Subcutaneous adipose tissue (tissue), 4 donors: ENCODE data around the gene CXXC5. TPM values are rescaled to one million over a fixed set of nuclear protein-coding genes. Genes with fewer than 3 reads are reported as not detected.

Experiments
- total RNA-seq, 4 donors: library from RNA; depleted of rRNA; stranded (reverse); fragments of >200 nt; gene quantifications; one replicate each; pipeline ENCODE4 v1.1.0, GENCODE V29; 2016
- TF ChIP-seq, protein P1 (sequence below): fragments of 450-650 bp; IDR thresholded peaks from one replicate; pipeline ENCODE4 v1.5.1; 2016; ENCODE audit warnings: low read depth, mild to moderate bottlenecking, control low read depth, antibody characterized with exemption, moderate library complexity

The CXXC5 gene
- total RNA-seq, 4 donors from 2014 or later, result 19.1 to 68.4 (median 45.7) TPM

DNA sequence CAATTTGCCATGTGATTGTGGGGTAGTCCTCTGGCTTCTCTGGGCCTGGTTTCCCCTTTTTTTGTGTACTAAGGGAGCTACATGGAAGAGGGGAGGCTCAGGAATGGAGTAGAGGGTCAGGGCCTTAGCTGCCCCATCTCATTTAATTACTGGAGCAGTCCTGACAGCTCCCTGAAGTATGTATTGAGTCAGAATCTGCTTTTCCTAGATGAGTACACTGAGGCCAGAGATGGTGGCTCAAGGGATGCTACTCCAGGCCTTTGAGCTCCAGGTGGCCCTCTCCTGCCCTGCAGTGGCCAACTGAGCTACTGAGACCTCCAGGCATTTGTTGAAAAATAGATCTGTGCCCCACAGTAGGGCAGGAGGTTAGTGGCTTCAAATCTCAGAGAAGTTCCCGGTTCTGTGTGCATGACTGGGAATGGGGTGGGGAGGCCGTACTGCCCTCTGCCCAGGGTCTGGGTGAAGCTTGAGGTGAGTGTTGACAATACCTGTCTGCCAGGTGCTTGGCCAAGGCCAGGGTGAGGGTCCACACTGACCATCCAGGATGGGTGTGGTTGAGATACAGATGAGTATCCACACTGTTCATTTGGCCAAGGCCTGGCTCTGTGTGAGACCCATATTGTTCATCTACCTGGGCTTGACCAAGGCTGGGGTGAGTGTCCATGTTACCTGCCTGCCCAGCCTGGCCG is 45.7 kb downstream of the CXXC5 start:
- TF ChIP-seq, protein P1, sequence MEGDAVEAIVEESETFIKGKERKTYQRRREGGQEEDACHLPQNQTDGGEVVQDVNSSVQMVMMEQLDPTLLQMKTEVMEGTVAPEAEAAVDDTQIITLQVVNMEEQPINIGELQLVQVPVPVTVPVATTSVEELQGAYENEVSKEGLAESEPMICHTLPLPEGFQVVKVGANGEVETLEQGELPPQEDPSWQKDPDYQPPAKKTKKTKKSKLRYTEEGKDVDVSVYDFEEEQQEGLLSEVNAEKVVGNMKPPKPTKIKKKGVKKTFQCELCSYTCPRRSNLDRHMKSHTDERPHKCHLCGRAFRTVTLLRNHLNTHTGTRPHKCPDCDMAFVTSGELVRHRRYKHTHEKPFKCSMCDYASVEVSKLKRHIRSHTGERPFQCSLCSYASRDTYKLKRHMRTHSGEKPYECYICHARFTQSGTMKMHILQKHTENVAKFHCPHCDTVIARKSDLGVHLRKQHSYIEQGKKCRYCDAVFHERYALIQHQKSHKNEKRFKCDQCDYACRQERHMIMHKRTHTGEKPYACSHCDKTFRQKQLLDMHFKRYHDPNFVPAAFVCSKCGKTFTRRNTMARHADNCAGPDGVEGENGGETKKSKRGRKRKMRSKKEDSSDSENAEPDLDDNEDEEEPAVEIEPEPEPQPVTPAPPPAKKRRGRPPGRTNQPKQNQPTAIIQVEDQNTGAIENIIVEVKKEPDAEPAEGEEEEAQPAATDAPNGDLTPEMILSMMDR, result no peak

GRCh38 chr5:139694556-139695177 is 46.5 kb downstream of the CXXC5 start:
- TF ChIP-seq, protein P1, result no peak

- TF ChIP-seq, protein P1, result no peak
Measured at GRCh38 chr5:139695178-139695573, 47.0 kb downstream of the CXXC5 start.

GRCh38 chr5:139696167-139696893 is 48.2 kb downstream of the CXXC5 start:
- TF ChIP-seq, protein P1, result no peak

- TF ChIP-seq, protein P1, result no peak
Measured at GRCh38 chr5:139696894-139697658, 48.9 kb downstream of the CXXC5 start.

DNA sequence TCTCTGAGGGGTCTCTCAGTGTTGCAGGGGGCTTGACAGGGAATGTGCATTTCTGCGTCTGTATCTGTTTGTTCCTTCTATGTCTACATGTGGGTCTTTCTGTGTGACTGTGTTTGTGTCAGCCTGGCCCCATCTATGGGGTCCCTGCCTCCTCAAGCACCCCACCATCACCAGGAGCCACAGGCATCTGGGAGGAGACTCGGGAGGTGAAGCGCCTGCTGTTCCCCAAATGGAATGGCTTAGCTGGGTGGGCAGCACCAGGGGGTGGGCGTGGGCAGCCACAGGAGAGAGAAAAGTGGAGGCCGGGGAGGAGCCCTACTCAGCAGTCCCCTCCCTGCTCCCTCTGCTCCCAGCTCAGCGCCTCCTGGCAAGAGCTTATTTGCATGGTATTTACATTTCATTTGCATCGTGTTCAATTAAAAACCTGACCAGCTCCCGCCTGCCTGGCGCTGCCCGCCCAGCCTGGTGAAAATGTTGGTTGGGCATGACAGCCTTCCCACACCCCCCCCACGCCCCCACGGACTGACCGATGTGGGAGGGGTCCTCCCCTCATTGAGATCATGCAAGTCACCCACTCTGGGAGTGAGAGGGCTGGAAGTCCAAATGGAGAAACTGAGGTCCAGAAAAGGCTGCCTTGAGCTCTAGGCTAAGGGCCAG is 50.5 kb downstream of the CXXC5 start:
- TF ChIP-seq, protein P1, result no peak
